Osteocyte (in vitro differentiated cells): ENCODE measurements around the gene GALNT2. TPM values are rescaled to one million over a fixed set of nuclear protein-coding genes. Genes with fewer than 3 reads are reported as not detected.

Experiments used
- DNase-seq: peaks from one replicate; pipeline ENCODE4 v3.0.0; 2021; ENCODE audit warnings: mixed read lengths; ENCODE audit not compliant: unreplicated experiment; ENCODE audit errors: extremely low spot score
- H3K27ac Mint-ChIP-seq: one replicate; pipeline ENCODE4 v1.8.0; 2021; ENCODE audit warnings: mild to moderate bottlenecking, mixed read lengths; ENCODE audit not compliant: unreplicated experiment
- H3K27me3 Mint-ChIP-seq: one replicate; pipeline ENCODE4 v1.8.0; 2021; ENCODE audit warnings: mixed read lengths; ENCODE audit not compliant: unreplicated experiment
- H3K36me3 Mint-ChIP-seq: one replicate; pipeline ENCODE4 v1.8.0; 2021; ENCODE audit warnings: mixed read lengths; ENCODE audit not compliant: unreplicated experiment
- H3K4me1 Mint-ChIP-seq: one replicate; pipeline ENCODE4 v1.8.0; 2021; ENCODE audit warnings: mixed read lengths; ENCODE audit not compliant: unreplicated experiment
- H3K4me3 Mint-ChIP-seq: one replicate; pipeline ENCODE4 v1.8.0; 2021; ENCODE audit warnings: mild to moderate bottlenecking, moderate library complexity, mixed read lengths; ENCODE audit not compliant: unreplicated experiment
- H3K9me3 Mint-ChIP-seq: one replicate; pipeline ENCODE4 v1.8.0; 2021; ENCODE audit warnings: mixed read lengths; ENCODE audit not compliant: unreplicated experiment
- total RNA-seq: library from RNA; stranded (reverse); gene quantifications from 2 replicates; pipeline ENCODE4 v1.2.1, GENCODE V29; 2021
- TF ChIP-seq, protein P1 (sequence below): fragments of 200-600 bp; sonication (generic); IDR thresholded peaks from 2 replicates; pipeline ENCODE4 v1.5.0; 2021; ENCODE audit warnings: antibody characterized with exemption, mild to moderate bottlenecking, moderate library complexity

Gene GALNT2
- total RNA-seq, 1 donor from 2014 or later, result 149 TPM

DNA sequence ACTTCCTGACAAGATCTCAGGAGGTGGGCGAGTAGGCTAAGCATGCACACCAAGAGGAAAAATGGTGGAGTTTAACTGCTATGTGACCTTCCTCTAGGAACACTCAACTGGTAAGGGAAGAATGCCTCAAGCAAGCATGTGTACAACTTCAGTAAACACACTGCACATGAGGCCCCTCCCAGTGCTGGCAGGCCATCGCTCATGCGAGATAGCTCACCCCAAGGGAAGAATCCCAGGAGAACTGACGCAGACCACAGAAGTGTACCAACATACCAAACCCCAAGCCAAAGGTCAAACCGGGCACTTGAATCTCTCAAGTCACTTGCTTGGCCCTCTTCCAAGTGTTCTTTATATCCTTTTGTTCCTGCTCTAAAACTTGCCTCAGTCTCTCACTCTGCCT, 40.5 kb upstream of the GALNT2 start:
- Mint-ChIP-seq H3K9me3 (peaks cover 4% of the 10 kb centered on the region), H3K27me3 (peaks cover 14% of the 10 kb centered on the region), H3K36me3 (no peaks in the 10 kb centered on the region), H3K27ac (no peak overlapping the region), H3K4me3 (no peak overlapping the region), H3K4me1 (no peaks in the 10 kb centered on the region)
- TF ChIP-seq, protein P1, sequence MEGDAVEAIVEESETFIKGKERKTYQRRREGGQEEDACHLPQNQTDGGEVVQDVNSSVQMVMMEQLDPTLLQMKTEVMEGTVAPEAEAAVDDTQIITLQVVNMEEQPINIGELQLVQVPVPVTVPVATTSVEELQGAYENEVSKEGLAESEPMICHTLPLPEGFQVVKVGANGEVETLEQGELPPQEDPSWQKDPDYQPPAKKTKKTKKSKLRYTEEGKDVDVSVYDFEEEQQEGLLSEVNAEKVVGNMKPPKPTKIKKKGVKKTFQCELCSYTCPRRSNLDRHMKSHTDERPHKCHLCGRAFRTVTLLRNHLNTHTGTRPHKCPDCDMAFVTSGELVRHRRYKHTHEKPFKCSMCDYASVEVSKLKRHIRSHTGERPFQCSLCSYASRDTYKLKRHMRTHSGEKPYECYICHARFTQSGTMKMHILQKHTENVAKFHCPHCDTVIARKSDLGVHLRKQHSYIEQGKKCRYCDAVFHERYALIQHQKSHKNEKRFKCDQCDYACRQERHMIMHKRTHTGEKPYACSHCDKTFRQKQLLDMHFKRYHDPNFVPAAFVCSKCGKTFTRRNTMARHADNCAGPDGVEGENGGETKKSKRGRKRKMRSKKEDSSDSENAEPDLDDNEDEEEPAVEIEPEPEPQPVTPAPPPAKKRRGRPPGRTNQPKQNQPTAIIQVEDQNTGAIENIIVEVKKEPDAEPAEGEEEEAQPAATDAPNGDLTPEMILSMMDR, result no peak
- DNase-seq, result no peak

DNA sequence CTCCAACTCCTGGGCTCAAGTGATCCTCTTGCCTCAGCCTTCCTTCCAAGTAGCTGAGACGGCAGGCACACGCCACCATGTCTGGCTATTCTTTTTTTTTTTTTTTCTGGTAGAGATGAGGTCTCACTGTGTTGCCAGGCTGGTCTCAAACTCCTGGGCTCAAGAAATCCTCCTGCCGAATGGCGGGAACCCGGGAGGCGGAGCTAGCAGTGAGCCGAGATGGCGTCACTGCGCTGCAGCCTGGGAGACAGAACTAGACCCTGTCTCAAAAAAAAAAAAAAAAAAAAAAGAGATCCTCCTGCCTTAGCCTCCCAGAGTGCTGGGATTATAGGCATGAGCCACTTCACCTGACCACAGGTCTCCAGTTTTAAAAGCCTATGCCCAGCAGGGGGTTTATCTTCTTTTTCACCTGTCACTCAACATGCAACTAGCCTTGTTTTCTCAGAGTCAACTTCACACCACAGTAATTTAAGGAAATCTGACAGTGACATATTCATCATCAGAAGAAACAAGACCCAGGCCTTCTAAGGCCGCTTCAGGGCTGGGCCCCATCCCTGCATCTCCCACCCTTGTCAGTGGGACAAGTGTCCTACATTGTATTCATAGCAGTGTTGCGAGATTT, 38.3 kb upstream of the GALNT2 start:
- peaks cover 4% of the 10 kb centered on the region for H3K9me3 Mint-ChIP-seq
- H3K36me3 Mint-ChIP-seq, result no peaks in the 10 kb centered on the region
- H3K27ac Mint-ChIP-seq, result no peak overlapping the region
- DNase-seq, result peak; percentile 21
- no peaks in the 10 kb centered on the region for H3K27me3 Mint-ChIP-seq
- no peak overlapping the region for H3K4me3 Mint-ChIP-seq
- TF ChIP-seq, protein P1, result no peak
- no peaks in the 10 kb centered on the region for H3K4me1 Mint-ChIP-seq

DNA sequence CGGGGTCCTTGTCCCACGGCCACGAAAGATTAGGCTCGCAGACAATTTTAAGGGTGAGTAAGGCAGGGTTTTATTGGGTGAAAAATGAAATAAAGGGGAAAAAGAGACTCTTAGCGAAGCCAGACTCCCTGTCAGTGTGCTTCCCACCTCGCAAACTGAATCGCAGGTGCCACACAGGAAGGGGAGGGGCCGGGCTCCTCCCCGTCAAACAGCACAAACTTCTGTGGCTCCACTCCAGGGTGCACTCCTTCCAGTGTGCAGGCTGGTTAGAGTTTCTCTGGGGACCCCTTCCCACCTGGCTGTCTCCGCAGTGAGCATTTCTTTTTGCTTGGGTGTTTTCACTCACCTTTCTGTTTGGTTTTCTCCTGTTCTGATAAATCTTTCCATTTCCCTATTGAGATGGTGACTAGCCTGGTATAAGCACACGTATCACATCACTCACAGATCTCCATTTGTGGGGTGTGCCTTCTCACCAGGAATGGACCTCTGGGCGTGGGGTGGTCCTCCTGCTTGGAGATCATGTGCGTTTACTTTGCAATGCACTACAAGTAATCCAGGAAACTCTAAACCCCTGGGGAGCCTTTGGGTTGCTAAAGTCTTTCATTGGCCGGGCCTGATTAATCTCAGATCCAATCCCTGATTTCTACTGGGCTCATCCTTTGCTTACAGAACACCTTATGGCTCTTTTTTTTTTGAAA, 37.6 kb upstream of the GALNT2 start:
- no peak overlapping the region for H3K4me3 Mint-ChIP-seq
- H3K4me1 Mint-ChIP-seq, result no peaks in the 10 kb centered on the region
- H3K36me3 Mint-ChIP-seq, result no peaks in the 10 kb centered on the region
- H3K9me3 Mint-ChIP-seq, result peaks cover 4% of the 10 kb centered on the region
- no peak overlapping the region for H3K27ac Mint-ChIP-seq
- DNase-seq, result peak; percentile 48
- TF ChIP-seq, protein P1, result no peak
- H3K27me3 Mint-ChIP-seq, result no peaks in the 10 kb centered on the region

DNA sequence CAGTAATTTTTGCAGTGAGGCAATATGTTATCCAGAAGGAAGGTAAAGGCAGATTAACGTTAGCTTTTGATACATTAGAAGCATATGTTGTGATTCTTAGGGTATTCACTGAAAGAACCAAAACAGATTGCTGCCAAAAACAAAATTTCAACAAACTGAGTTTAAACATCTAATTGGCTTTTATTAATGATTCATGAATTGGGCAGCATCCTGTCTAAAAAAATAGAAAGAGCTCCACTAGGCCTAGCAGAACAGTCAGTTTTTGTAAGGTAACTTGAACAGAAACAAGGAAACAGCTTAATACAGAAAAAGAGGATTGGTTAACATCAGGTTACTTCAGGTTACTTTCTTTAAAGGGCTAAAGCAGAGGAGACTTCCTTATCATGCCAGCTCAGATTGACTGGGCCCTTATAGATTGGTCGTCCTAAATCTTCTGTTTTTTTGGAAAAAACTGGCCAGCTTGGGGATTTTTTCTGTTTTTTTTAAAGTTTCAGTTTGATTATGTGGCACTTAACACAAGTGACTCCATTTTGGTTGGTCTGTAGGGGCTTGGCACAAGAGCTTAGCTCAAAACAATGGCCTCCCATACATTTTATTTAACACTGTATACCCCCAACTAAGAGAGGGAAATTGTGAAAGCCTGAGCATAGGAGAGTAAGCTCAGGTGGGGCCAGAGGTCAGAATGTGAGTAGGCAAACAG, 36.8 kb upstream of the GALNT2 start:
- peak; percentile 1 for DNase-seq
- no peaks in the 10 kb centered on the region for H3K4me1 Mint-ChIP-seq
- TF ChIP-seq, protein P1, result no peak
- no peaks in the 10 kb centered on the region for H3K36me3 Mint-ChIP-seq
- no peak overlapping the region for H3K27ac Mint-ChIP-seq
- H3K27me3 Mint-ChIP-seq, result no peaks in the 10 kb centered on the region
- peaks cover 4% of the 10 kb centered on the region for H3K9me3 Mint-ChIP-seq
- H3K4me3 Mint-ChIP-seq, result no peak overlapping the region

DNA sequence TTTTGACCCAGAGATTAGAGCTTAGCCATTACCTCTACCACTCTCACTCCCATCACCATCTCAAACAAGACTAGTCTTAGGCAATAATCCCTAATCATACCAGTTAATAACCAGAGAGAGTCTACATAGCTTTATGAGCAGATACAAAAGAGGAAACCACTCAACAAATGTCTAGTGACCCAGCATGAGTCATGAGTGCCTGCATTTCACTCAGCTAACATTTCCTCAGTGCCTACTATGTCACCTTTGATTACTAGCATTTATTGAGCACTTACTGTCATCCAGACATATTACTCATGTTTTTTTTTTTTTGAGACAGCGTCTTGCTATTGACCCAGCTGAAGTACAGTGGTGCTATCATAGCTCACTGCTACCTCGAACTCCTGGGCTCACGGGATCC, 35.9 kb upstream of the GALNT2 start:
- Mint-ChIP-seq H3K4me1 (no peaks in the 10 kb centered on the region), H3K27ac (no peak overlapping the region), H3K4me3 (no peak overlapping the region), H3K9me3 (peaks cover 8% of the 10 kb centered on the region), H3K27me3 (no peaks in the 10 kb centered on the region), H3K36me3 (no peaks in the 10 kb centered on the region)
- DNase-seq, result no peak
- TF ChIP-seq, protein P1, result no peak
